HUES6 (cell line): ENCODE measurements around the gene EPN2.

Experiments used
- H3K27ac ChIP-seq: 2 replicates; pipeline ENCODE4 v1.7.0; 2013; ENCODE audit warnings: low read depth, mild to moderate bottlenecking, low read length, inconsistent platforms
- H3K27me3 ChIP-seq: 2 replicates; pipeline ENCODE4 v1.6.1; 2013; ENCODE audit warnings: low read length; ENCODE audit not compliant: control insufficient read depth, insufficient read depth
- H3K36me3 ChIP-seq: 2 replicates; pipeline ENCODE4 v1.6.1; 2013; ENCODE audit warnings: low read length; ENCODE audit not compliant: control insufficient read depth, insufficient read depth
- H3K4me1 ChIP-seq: 2 replicates; pipeline ENCODE4 v1.6.1; 2013; ENCODE audit warnings: low read length; ENCODE audit not compliant: control insufficient read depth, insufficient read depth
- H3K4me3 ChIP-seq: 2 replicates; pipeline ENCODE4 v1.5.1; 2013; ENCODE audit warnings: low read depth, low read length
- H3K9ac ChIP-seq: one replicate; pipeline ENCODE4 v1.6.1; 2013; ENCODE audit warnings: mild to moderate bottlenecking, low read length
- H3K9me3 ChIP-seq: 2 replicates; pipeline ENCODE4 v1.6.1; 2013; ENCODE audit warnings: low read depth, low read length; ENCODE audit not compliant: control insufficient read depth, insufficient read depth

The EPN2 gene

GRCh38 chr17:19313066-19313745 is 76.0 kb downstream of the EPN2 start:
- Histone ChIP-seq H3K9ac (no peak overlapping the region), H3K9me3 (no peaks in the 10 kb centered on the region), H3K27me3 (no peaks in the 10 kb centered on the region), H3K4me3 (no peak overlapping the region), H3K36me3 (peaks cover 42% of the 10 kb centered on the region), H3K27ac (no peak overlapping the region), H3K4me1 (peaks cover 18% of the 10 kb centered on the region)

DNA sequence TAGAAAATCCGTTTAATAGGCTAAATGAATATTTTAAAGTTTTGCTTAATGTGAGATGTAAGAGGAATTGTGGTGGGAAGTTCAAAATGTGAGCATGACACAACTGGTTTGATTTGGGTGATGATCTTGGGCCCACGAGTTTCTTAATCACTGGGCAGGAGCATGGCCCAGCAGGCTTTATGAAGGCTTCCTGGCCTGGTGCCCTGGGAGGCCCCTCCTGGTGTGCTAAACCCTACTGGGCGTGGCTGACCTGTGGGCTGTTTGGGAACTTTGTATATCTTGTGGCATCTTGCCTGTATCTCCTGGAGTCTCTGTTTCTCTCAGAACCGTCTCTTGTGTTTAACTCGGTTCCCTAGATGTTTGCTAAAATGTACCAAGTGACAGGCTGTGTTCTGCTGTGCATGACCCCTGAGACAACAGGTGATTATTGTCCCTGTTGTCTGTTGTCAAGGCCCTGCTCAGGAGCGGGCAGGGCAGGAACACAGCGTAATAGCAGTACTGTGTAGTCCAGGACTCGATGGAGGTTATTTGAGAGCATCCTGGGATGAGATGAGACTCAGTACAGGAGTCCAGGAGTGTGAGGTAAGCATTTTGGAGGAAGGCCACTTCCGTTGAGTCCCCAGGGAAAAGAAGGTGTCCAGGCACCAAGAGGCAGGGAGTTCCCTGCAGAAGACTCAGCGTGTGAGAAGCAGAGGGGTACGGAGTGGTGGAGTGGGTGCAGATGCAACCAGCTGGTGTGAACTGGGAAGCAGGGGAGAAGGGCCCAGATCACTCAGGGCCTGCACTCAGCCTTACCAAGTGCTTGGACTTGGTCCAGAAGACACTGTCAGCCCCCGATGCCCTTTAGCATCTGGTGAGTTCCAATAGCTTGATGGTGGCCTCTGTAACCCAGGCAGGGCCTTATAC is 76.8 kb downstream of the EPN2 start:
- Histone ChIP-seq H3K36me3 (peaks cover 42% of the 10 kb centered on the region), H3K9ac (no peak overlapping the region), H3K27ac (no peak overlapping the region), H3K4me1 (peaks cover 18% of the 10 kb centered on the region), H3K4me3 (no peak overlapping the region), H3K9me3 (no peaks in the 10 kb centered on the region), H3K27me3 (no peaks in the 10 kb centered on the region)

GRCh38 chr17:19315104-19315503 is 77.9 kb downstream of the EPN2 start:
- Histone ChIP-seq H3K9ac (no peak overlapping the region), H3K27me3 (no peaks in the 10 kb centered on the region), H3K9me3 (no peaks in the 10 kb centered on the region), H3K4me3 (no peak overlapping the region), H3K27ac (no peak overlapping the region), H3K36me3 (peaks cover 38% of the 10 kb centered on the region), H3K4me1 (peaks cover 18% of the 10 kb centered on the region)

- peak overlapping the region; percentile 8 for H3K9ac ChIP-seq
- peaks cover 25% of the 10 kb centered on the region for H3K4me1 ChIP-seq
- H3K27ac ChIP-seq = no peak overlapping the region
- H3K36me3 ChIP-seq = peaks cover 34% of the 10 kb centered on the region
- no peak overlapping the region for H3K4me3 ChIP-seq
- no peaks in the 10 kb centered on the region for H3K27me3 ChIP-seq
- no peaks in the 10 kb centered on the region for H3K9me3 ChIP-seq
Measured at GRCh38 chr17:19316761-19317358, 79.7 kb downstream of the EPN2 start.

GRCh38 chr17:19317359-19318095 is 80.4 kb downstream of the EPN2 start:
- Histone ChIP-seq H3K27me3 (no peaks in the 10 kb centered on the region), H3K4me1 (peaks cover 25% of the 10 kb centered on the region), H3K27ac (no peak overlapping the region), H3K36me3 (peaks cover 27% of the 10 kb centered on the region), H3K4me3 (no peak overlapping the region), H3K9ac (no peak overlapping the region), H3K9me3 (no peaks in the 10 kb centered on the region)

DNA sequence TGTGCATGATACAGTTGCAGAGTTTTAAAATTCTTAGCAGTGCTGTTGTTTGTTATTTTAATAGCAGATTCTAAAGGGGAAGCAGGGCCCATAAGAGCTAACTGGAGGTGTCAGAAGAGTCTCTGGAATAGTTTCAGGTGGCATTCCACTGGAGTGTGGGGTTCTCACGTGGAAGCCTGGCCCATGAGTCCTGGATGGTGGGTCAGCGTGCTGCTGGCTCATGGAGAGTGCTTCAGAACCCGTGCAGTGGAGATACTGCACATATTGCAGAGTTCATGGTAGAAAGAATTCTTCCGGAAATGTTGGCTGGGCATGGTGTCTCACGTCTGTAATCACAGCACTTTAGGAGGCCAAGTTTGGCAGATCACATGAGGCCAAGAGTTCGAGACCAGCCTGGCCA is 81.4 kb downstream of the EPN2 start:
- Histone ChIP-seq H3K9me3 (no peaks in the 10 kb centered on the region), H3K27ac (no peak overlapping the region), H3K27me3 (no peaks in the 10 kb centered on the region), H3K4me3 (no peak overlapping the region), H3K36me3 (peaks cover 24% of the 10 kb centered on the region), H3K9ac (no peak overlapping the region), H3K4me1 (peaks cover 25% of the 10 kb centered on the region)

GRCh38 chr17:19319771-19320505 is 82.8 kb downstream of the EPN2 start:
- peaks cover 25% of the 10 kb centered on the region for H3K4me1 ChIP-seq
- H3K4me3 ChIP-seq = no peak overlapping the region
- H3K27me3 ChIP-seq = no peaks in the 10 kb centered on the region
- peaks cover 16% of the 10 kb centered on the region for H3K36me3 ChIP-seq
- peaks cover under 1% of the 10 kb centered on the region; the same call in 1 of the 2 replicates for H3K9me3 ChIP-seq
- no peak overlapping the region for H3K27ac ChIP-seq
- H3K9ac ChIP-seq = no peak overlapping the region

DNA sequence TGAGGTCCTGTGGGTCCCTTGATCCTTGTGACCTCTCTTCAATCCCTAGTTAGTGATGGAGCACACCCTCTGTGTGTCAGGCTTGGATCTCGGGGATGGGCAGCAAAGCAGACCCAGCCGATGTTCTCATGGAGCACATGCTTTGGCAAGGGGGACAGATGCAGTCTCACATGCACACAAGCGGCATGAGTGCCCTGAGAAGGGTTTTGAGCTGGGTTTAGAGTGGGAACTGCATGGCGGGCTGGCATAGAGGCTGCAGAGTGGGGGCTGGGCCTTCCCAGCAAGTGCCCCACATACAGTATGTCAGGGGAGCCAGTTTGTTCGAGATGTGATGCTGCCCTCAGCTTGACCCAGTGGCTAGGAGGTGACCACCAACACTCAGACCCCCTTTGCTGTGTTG is 83.7 kb downstream of the EPN2 start:
- H3K4me3 ChIP-seq = no peak overlapping the region
- H3K9me3 ChIP-seq = peaks cover 5% of the 10 kb centered on the region; the same call in 1 of the 2 replicates
- H3K36me3 ChIP-seq = peaks cover 19% of the 10 kb centered on the region
- no peak overlapping the region for H3K27ac ChIP-seq
- H3K9ac ChIP-seq = no peak overlapping the region
- H3K4me1 ChIP-seq = peaks cover 25% of the 10 kb centered on the region
- no peaks in the 10 kb centered on the region for H3K27me3 ChIP-seq

- Histone ChIP-seq H3K27me3 (no peaks in the 10 kb centered on the region), H3K9me3 (peaks cover 5% of the 10 kb centered on the region; the same call in 1 of the 2 replicates), H3K4me1 (peaks cover 20% of the 10 kb centered on the region), H3K27ac (no peak overlapping the region), H3K36me3 (peaks cover 19% of the 10 kb centered on the region), H3K4me3 (no peak overlapping the region), H3K9ac (no peak overlapping the region)
Measured at GRCh38 chr17:19321481-19322128, 84.4 kb downstream of the EPN2 start.

DNA sequence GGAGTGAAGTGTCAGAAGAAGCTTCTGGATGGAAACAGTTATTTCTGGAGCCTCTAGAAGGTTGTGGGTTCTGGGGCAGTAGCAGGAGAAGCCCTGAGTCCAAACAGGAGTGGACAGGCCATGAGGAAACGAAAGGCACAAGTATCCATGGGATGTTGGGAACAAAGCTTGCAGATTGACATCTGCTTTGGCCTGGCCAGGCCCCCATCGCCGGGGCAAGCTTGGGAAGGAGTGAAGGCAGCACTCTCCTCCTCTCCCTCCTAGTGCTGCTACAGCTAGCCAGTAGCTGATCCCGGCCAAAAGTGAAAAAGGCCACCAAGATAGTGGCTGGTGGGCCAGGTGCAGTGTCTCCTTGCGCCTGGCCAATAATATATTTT is 85.0 kb downstream of the EPN2 start:
- Histone ChIP-seq H3K27me3 (no peaks in the 10 kb centered on the region), H3K9me3 (peaks cover 5% of the 10 kb centered on the region; the same call in 1 of the 2 replicates), H3K36me3 (peaks cover 23% of the 10 kb centered on the region), H3K27ac (no peak overlapping the region), H3K9ac (no peak overlapping the region), H3K4me1 (peaks cover 15% of the 10 kb centered on the region), H3K4me3 (no peak overlapping the region)
